Transverse colon (tissue), 4 donors: Measurements from ENCODE around the gene KATNBL1.

Source experiments
- CTCF ChIP-seq, 5 experiments: fragments of 200-600 bp in 3 of 5; fragments of 450-650 bp in 2 of 5; sonication (generic) in 3 of 5; IDR thresholded peaks; 1 replicate in 2 of 5; 2 replicates in 3 of 5; pipeline ENCODE4 v1.5.1; 2016 to 2017; ENCODE audit warnings: antibody characterized with exemption in 5 of 5, inconsistent platforms in 3 of 5, mild to moderate bottlenecking in 2 of 5, moderate library complexity in 1 of 5
- POLR2AphosphoS5 ChIP-seq, 3 donors: sonication (generic); formaldehyde crosslinking; IDR thresholded peaks; one replicate each; pipeline ENCODE4 v1.6.1; 2016; ENCODE audit warnings: antibody characterized with exemption in 3 of 3

- TF ChIP-seq POLR2AphosphoS5 (IDR thresholded peaks at IDR 0.05), result no peak
- TF ChIP-seq CTCF (IDR thresholded peaks at IDR 0.05), result no peak
Measured at GRCh38 chr15:34217587-34218225, 7.8 kb upstream of the KATNBL1 start.
